Caco-2 (cell line): ENCODE measurements around the gene PCBP4. TPM values are rescaled to one million over a fixed set of nuclear protein-coding genes. Genes with fewer than 3 reads are reported as not detected.

Experiments
- BruUV-seq: library from RNA; stranded (reverse); fragments of 400-500 nt; replicated peaks from 2 replicates; lab custom pipeline; 2021; lab: Mats Ljungman, UMichigan
- CTCF ChIA-PET: fragments of 300-600 bp; sonication (Branson Sonifier 250); formaldehyde crosslinking; loops from one replicate; lab custom pipeline; 2022; ENCODE audit warnings: antibody characterized with exemption; lab: Charles Lee
- POLR2A ChIA-PET: fragments of 300-600 bp; sonication (Branson Sonifier 250); formaldehyde crosslinking; loops from one replicate; lab custom pipeline; 2022; ENCODE audit warnings: antibody characterized with exemption; lab: Charles Lee
- DNase-seq, 2 experiments: peaks; one replicate each; pipeline versions ENCODE4 v3.0.0 to v3.0.0-alpha.2; 2020 to 2022
- H3K27me3 ChIP-seq: replicated peaks from 2 replicates; pipeline ENCODE4 v1.6.0; 2011; ENCODE audit warnings: low read length; ENCODE audit not compliant: control insufficient read depth, insufficient read depth
- H3K36me3 ChIP-seq: 2 replicates; pipeline ENCODE4 v1.5.1; 2011; ENCODE audit warnings: low read length; ENCODE audit not compliant: control insufficient read depth, insufficient read depth
- H3K4me1 ChIP-seq: fragments of 250-450 bp; sonication (Bioruptor Pico); 2 replicates; pipeline ENCODE4 v1.5.1; 2020; ENCODE audit warnings: mild to moderate bottlenecking
- H3K4me3 ChIP-seq: 2 replicates; pipeline ENCODE4 v1.5.1; 2011; ENCODE audit warnings: low read depth, mild to moderate bottlenecking, control low read depth, low read length
- H3K9me3 ChIP-seq: fragments of 250-450 bp; sonication (Bioruptor Pico); 2 replicates; pipeline ENCODE4 v1.5.1; 2020; ENCODE audit warnings: mild to moderate bottlenecking, moderate library complexity
- H3K27ac Mint-ChIP-seq: one replicate; pipeline ENCODE4 v1.8.0; 2022; ENCODE audit warnings: mixed read lengths; ENCODE audit not compliant: unreplicated experiment
- H3K27me3 Mint-ChIP-seq: one replicate; pipeline ENCODE4 v1.8.0; 2022; ENCODE audit warnings: mixed read lengths; ENCODE audit not compliant: insufficient read depth, unreplicated experiment
- H3K36me3 Mint-ChIP-seq: one replicate; pipeline ENCODE4 v1.8.0; 2022; ENCODE audit warnings: mild to moderate bottlenecking, mixed read lengths; ENCODE audit not compliant: insufficient read depth, unreplicated experiment
- H3K4me1 Mint-ChIP-seq: one replicate; pipeline ENCODE4 v1.8.0; 2022; ENCODE audit warnings: low read depth, mixed read lengths; ENCODE audit not compliant: unreplicated experiment
- H3K4me3 Mint-ChIP-seq: one replicate; pipeline ENCODE4 v1.8.0; 2022; ENCODE audit warnings: mild to moderate bottlenecking, moderate library complexity, mixed read lengths; ENCODE audit not compliant: unreplicated experiment
- H3K9me3 Mint-ChIP-seq: one replicate; pipeline ENCODE4 v1.8.0; 2022; ENCODE audit warnings: mixed read lengths; ENCODE audit not compliant: unreplicated experiment
- CTCF ChIP-seq, 2 experiments: fragments of 200-600 bp in 1 of 2; IDR thresholded peaks; 1 replicate in 1 of 2; 2 replicates in 1 of 2; pipeline versions ENCODE4 v1.5.1 to v1.8.0; 2011 to 2022; ENCODE audit warnings: antibody characterized with exemption in 1 of 2, control low read depth in 1 of 2, inconsistent platforms in 1 of 2, low read depth in 1 of 2, low read length in 1 of 2, mild to moderate bottlenecking in 1 of 2, moderate library complexity in 1 of 2; ENCODE audit not compliant: insufficient read depth in 1 of 2, severe bottlenecking in 1 of 2, unreplicated experiment in 1 of 2
- intact Hi-C: fragments of 100-400 bp; cut with micrococcal nuclease; formaldehyde crosslinking; loops from one replicate; pipeline ENCODE4 v1.10.0; 2022; ENCODE audit not compliant: unreplicated experiment
- total RNA-seq: library from RNA; stranded (reverse); gene quantifications from 2 replicates; pipeline ENCODE4 v1.2.3, GENCODE V29; 2022

PCBP4 gene
- total RNA-seq, 1 experiment from 2014 or later: 46.5 TPM

GRCh38 chr3:52014613-52015012 is 47.4 kb upstream of the PCBP4 start:
- Mint-ChIP-seq H3K4me1 (no peaks in the 10 kb centered on the region), H3K27me3 (no peaks in the 10 kb centered on the region), H3K4me3 (no peak overlapping the region), H3K36me3 (no peaks in the 10 kb centered on the region), H3K9me3 (no peaks in the 10 kb centered on the region), H3K27ac (no peak overlapping the region)
- H3K36me3 ChIP-seq: no peaks in the 10 kb centered on the region
- no TSS peak for BruUV-seq
- POLR2A ChIA-PET: no interaction called here
- intact Hi-C loops: no loop called here
- no peak overlapping the region for H3K4me3 ChIP-seq
- H3K9me3 ChIP-seq: no peaks in the 10 kb centered on the region
- CTCF ChIA-PET: interaction anchor here (0.5 to 2.0 kb wide), 2 partner anchors 17 to 608 kb away, joined by 3 to 4 read pairs; no protein-coding TSS in a partner anchor
- peak; percentile 24 to 38 for TF ChIP-seq CTCF (IDR thresholded peaks at IDR 0.05; ENCODE audit: insufficient read depth in 1 of 2, low read depth in 1 of 2, low read length in 1 of 2, severe bottlenecking in 1 of 2, unreplicated experiment in 1 of 2)
- no peaks in the 10 kb centered on the region for H3K27me3 ChIP-seq
- peak in 1 of 2 experiments; percentile 34 for DNase-seq
- H3K4me1 ChIP-seq: no peaks in the 10 kb centered on the region

- Mint-ChIP-seq H3K36me3 (no peaks in the 10 kb centered on the region), H3K27ac (no peak overlapping the region), H3K9me3 (no peaks in the 10 kb centered on the region), H3K27me3 (no peaks in the 10 kb centered on the region), H3K4me3 (no peak overlapping the region), H3K4me1 (no peaks in the 10 kb centered on the region)
- BruUV-seq: no TSS peak
- DNase-seq: no peak
- CTCF ChIA-PET: interaction anchor here (0.5 to 2.0 kb wide), 2 partner anchors 16 to 608 kb away, joined by 3 to 4 read pairs; no protein-coding TSS in a partner anchor
- intact Hi-C loops: no loop called here
- Histone ChIP-seq H3K4me3 (no peak overlapping the region), H3K36me3 (no peaks in the 10 kb centered on the region), H3K27me3 (no peaks in the 10 kb centered on the region), H3K9me3 (no peaks in the 10 kb centered on the region), H3K4me1 (no peaks in the 10 kb centered on the region)
- POLR2A ChIA-PET: no interaction called here
- no peak for TF ChIP-seq CTCF (IDR thresholded peaks at IDR 0.05; ENCODE audit: insufficient read depth in 1 of 2, low read depth in 1 of 2, low read length in 1 of 2, severe bottlenecking in 1 of 2, unreplicated experiment in 1 of 2)
These were observed 46.7 kb upstream of the PCBP4 start for GRCh38 chr3:52013802-52014598.

- no peak for DNase-seq
- Histone ChIP-seq H3K4me3 (no peak overlapping the region), H3K9me3 (no peaks in the 10 kb centered on the region), H3K27me3 (no peaks in the 10 kb centered on the region), H3K36me3 (no peaks in the 10 kb centered on the region), H3K4me1 (no peaks in the 10 kb centered on the region)
- CTCF ChIA-PET: interaction anchor here (0.6 kb wide), 1 partner anchor 9 kb away, joined by 3 read pairs; no protein-coding TSS in a partner anchor
- intact Hi-C loops: no loop called here
- no peak for TF ChIP-seq CTCF (IDR thresholded peaks at IDR 0.05; ENCODE audit: insufficient read depth in 1 of 2, low read depth in 1 of 2, low read length in 1 of 2, severe bottlenecking in 1 of 2, unreplicated experiment in 1 of 2)
- no peaks in the 10 kb centered on the region for H3K9me3 Mint-ChIP-seq
- no TSS peak for BruUV-seq
- H3K4me3 Mint-ChIP-seq: no peak overlapping the region
- POLR2A ChIA-PET: no interaction called here
- no peaks in the 10 kb centered on the region for H3K4me1 Mint-ChIP-seq
- no peak overlapping the region for H3K27ac Mint-ChIP-seq
- no peaks in the 10 kb centered on the region for H3K27me3 Mint-ChIP-seq
- no peaks in the 10 kb centered on the region for H3K36me3 Mint-ChIP-seq
These were observed 45.4 kb upstream of the PCBP4 start for GRCh38 chr3:52012699-52013098.
